NCI-H1694 (cell line): ENCODE measurements around the gene STK39.
"Not testable (repeated sequence)": the region's sequence is repeated elsewhere in the genome, so short reads cannot be mapped to it uniquely, and the experiment has no call there.

ENCODE experiments used
- DNase-seq: peaks from one replicate; lab custom pipeline; 2025; lab: John Stamatoyannopoulos, UW

STK39 gene

DNA sequence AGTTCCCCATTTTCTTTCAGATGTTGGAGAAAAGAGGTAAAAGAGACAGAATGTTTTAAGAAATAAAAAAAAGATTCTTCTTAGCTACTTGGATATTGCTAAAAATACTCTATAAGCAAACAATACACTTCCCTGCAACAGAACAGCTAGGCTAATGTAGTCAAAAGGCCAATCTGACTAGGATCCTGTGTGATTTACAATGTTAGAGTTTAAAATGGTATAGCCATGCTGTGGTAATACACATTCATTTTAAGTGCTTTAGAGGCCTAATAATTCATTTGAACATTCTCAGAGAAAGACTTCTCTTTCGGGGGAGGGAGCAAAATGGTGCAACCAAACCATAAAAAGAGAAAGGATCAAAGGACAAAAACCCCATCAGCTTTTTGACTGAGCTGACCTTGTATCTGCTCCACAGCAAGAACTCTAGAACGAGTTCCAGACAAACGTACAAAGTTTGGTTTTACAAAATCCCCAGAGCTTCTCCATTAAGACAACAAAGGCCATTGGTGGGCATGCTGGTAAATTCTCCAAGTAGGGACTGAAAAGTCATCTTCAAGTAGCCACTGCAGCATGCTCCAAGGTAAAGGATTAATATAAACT lies 200.2 kb downstream of the STK39 start:
- DNase-seq: no peak

DNA sequence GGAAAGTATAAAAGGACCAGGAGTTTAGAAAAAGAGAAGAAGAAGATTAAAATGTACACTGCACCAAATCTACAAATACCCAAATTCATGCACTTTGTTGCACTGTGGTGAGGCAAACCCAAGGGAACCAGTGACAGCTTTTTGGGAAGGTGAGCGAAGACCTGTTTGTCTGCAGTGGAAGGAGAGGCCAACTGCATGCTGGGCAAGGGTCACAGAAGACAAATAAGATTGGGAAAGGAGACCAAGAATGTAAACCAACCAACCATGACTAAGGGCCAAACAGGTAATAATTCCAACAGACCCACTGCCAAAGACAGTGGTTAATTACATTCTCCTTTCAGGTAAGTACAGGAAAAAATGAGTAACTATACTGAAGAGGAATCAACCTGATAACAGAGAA lies 202.8 kb downstream of the STK39 start:
- no peak for DNase-seq

- DNase-seq: no peak
Measured at GRCh38 chr2:168044176-168044575, 203.2 kb downstream of the STK39 start.

- not testable (repeated sequence) for DNase-seq
Measured at GRCh38 chr2:168042127-168042824, 205.1 kb downstream of the STK39 start.

GRCh38 chr2:168039881-168040280 lies 207.5 kb downstream of the STK39 start:
- no peak for DNase-seq

DNA sequence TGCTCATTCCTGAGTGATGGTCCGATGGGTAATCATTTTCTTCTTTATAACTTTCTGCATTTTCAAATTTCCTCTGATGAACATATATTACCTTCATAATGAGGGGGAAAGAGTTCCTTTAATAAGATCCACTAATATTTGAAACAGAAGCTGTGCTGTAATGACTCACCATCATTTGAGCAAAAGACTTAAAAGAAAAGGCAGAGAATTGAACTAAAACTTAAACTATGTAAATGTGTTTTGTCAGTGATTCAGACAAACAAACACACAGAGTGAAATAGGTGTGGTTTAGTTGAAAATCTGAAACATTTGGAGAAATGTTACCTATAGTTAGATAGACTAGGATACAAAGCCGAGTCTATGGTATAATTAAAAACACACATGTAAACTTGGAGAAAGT lies 209.6 kb downstream of the STK39 start:
- no peak for DNase-seq

DNA sequence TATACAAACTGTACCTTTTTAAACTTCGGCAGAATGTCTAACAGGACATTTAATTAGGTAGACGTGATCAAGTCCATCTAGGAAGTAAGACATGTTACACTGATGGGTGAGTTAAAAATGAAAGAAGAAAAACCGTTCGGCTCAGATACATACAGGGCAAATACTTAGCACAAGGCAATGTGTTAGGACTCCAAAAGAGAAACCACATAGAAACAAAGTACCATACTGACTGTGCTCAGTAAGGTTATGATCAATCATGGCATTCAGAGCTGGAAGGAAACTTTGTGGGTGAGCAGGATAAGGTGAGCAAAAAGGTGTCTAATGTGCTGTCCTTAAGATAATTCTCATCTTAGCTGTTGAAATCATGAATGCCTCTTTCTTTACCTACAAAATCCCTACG lies 211.9 kb downstream of the STK39 start:
- no peak for DNase-seq

DNA sequence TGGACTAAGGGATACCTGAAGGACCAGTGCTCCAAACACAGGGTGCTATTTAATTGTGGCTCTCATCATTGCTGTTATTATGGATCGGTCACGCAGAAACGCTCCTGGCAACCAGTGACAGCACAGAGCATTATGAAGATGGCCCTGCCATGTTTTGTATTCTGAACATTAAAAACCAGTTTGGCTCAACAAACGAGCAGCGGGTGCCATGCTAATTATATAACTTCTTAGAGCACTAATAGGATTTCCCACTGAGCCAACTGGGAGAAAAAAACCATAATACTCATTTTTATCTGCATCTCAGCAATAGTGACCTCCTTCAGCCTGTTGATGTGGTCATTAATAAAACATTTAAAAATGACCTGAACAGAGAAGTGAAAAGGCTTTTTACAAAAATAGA lies 212.8 kb downstream of the STK39 start:
- no peak for DNase-seq

DNA sequence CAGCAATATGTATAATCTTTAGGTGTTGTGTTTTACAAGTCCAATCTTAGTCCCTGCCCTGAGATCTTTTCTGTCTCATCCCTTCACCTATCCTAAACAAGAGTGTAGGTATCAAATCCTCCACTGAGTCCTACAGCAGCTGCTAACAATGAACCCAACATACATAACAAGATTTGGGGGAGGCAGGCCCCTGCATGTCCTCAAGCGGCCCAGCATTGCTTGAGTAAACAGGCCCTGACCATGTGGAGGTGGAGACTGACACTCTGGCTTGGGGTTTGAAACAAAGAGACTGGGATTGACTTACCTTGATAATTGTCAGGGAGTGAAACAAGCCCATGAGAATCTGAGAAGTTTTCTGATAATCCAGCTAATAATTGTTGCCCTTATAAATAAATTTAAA lies 213.4 kb downstream of the STK39 start:
- DNase-seq: no peak

DNA sequence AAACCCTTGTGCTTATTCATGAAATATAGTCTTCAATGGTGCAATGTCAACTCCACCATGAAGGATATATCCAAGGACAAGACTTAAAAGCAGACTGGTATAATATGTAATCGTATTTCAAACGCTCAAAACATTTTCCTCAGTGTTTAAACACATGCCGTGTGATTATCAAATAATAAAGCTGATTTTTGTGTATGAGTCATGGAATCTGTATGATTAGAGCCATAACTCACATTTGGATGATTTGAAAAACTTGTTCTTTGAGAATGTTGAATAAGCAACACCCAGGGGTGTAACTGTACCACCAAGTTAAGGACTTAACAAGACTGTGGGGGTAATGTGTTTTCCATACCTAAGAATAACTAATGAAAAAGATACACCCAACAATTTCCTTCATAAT lies 215.3 kb downstream of the STK39 start:
- no peak for DNase-seq

DNA sequence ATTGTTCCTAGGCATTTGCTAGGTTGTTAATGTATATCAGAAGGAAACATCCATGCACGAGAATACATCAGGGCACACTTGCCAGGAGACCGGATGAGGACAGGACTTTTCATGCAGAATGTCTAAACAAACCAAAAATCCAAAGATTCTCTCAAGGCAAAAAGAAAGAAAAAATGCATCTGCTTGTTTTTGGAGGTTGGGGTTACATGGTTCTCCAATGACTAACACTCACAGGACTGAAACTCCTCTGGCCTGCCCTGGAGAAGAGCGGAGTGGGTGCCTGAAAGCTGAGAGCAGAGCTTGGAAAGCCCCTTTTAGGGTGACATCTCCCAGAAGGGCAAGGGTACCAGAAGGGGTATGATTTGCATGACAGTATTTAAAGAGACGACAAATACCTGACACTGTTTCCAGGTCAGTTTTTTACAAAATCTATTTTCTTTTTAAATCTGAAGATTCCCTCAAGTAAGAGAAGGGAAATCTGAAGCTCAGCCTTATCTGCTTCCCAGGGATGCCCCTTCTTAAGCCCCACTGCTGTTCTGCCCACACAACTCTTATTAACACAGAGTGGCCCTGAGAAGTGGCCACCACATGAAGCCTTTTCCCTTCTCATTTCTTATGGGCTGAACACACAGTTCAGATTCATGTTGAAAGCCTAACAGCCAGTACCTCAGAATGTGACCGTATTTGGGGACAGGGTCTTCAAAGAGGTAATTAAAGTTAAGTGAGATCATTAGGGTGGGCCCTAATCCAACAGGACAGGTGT lies 216.4 kb downstream of the STK39 start:
- DNase-seq: no peak

GRCh38 chr2:168029071-168029470 lies 218.3 kb downstream of the STK39 start:
- no peak for DNase-seq

DNA sequence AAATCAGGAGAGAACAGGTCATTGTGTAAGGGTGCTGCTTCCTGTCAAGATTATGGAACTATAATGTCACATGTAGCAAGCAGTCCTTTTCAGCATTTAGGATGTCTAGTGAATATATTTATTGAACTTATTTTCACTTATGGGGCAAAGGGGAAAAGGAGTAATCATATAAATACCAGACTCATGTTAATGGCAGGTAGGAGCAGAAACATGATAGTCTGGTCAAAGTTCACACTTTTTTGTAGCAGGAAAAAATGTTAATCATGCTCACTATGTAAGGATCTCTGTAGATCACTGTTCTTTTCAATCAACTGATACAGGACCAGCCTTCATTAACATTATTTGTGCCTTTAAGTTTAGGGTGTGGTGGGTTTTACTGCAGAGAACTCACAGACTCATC lies 219.0 kb downstream of the STK39 start:
- DNase-seq: no peak

DNA sequence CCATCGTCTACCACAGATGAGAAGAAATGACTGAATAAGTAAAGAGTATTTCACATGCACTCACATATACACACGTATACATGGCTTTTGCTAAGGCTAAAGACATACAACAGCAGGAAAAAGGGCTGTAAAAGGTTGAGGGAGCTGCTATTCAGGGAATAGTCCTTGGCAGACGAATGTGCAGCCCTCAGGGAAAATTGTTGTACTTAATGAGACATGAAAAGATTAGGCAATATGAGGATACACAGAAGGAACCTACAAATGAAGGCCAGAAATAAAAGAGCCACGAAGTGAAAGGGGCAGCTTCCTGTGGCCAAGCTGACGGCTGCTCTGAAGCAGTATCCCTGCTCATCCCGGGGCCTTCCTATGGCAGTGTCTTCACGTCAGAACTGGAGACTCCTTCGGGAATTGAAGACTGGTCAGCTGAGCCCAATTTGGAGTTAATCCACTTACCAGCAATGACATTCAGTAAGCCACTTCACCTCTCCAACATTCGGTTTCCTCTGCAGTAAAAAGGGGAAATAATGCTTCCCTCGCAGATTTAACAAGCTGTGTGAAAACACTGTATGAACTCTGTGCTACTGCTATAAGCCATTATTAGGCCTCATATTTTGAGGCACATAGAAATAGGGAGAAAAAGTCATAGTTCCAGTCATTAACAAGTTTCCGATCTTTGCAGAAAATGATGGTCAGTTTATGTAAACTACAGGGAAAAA lies 221.8 kb downstream of the STK39 start:
- no peak for DNase-seq

GRCh38 chr2:168024459-168024858 lies 222.9 kb downstream of the STK39 start:
- no peak for DNase-seq

DNA sequence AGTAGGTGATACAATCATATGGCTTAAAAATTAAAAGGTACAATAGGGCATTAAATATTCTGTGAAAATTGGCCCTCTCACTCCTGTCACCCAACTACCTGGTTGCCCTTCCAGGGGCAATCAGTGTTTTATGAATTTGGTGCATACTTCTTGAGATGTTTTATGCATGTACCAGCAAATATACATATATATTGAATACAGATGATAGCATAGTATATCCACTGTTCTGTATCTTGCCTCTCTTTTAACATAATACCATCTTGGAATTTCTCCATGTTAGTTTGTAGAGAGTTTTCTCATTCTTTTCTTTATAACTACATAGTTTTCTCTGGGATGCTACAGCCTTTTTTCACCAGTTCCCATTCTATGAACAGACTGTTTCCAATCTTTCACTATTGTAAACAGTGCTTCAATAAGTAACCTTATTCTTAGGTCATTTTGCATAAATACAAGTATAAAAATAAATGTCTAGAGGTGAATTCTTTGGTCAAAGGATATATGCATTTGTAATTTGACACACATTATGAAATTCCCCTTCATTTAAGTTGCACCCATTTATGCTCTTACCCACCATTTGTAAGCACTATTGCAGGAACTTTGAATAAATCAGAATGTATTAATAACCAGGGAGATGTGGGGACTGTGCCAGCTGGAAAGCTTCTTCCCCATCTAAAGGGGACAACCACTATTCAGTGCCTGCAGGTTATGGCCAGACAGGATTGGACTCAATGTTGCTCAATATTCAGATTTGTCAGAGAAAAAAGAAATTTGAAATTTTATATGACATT lies 225.4 kb downstream of the STK39 start:
- DNase-seq: no peak

DNA sequence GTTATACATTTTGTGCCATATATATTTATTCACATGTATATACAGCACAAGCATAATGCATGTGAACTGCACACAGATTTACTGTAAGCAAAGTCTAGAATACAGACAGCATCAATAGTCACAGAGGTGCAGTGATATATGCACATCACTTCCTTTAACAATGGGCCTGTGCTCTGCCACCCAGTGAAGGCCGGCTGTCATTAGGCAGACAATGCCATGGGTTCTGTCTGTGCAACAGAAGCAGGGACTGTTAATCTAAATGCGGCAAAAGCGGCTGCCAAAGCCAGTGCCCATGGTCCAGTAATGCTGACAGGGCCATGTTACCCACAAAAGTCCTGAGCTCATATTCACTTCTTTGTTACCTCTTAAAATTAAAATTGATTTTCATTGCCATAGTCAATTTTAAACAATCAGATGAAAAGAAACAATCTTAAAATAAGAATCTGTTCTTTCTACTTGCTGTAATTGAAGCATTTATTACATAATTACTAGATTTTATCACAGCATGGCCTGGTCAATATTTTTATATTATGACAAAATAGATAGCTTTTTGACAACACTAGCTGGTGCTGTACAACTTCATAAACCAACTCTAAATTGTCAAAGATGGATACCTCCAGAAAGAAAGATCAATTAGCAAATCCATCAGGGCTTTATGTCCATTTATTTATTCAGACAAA lies 232.0 kb downstream of the STK39 start:
- DNase-seq: no peak

- DNase-seq: no peak
Measured at GRCh38 chr2:168009900-168010299, 237.5 kb downstream of the STK39 start.

DNA sequence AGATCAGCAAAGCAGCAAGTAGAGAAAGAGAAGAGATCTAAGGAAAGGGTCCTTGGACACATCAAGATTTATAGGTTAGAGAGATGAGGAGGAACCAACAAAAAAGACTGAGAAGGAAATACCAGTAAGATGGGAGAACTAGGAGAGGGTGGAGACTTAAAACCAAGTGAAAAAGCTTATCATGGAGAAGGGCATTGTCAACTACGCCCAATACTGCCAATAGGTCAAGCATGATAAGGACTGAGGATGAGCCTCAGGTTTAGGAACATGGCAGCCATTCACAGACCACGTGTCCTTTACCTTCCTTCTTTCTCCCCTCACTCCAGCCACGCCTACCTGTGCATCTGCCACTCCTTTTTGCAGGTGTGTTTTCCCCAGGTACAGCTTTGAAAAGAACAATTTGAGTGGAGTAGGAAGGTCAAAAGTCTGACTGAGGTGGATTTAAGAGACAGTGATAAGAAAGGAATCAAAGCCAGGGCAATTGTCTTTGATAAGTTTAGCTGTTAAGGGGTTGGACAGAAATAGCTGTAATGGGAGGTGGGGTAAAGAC lies 238.7 kb downstream of the STK39 start:
- no peak for DNase-seq

DNA sequence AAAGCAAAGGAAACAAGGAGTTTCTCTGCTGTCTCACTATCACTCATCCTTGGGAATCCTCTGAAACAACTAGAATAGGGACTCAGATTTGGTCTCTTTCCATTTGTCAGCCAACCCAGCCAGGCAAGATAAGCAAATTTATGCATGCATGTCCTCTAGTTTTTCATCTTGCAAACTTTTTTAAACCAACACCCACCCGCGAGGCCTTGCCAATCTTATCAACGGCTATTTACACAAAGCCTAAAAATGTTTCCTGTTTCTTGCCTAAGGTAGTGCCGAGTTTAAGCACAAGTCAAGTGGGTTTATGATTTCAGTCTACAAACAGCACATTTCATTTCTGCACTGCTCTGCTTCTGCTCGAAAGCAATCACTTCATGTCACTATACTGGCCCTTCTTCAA lies 240.9 kb downstream of the STK39 start:
- DNase-seq: no peak

DNA sequence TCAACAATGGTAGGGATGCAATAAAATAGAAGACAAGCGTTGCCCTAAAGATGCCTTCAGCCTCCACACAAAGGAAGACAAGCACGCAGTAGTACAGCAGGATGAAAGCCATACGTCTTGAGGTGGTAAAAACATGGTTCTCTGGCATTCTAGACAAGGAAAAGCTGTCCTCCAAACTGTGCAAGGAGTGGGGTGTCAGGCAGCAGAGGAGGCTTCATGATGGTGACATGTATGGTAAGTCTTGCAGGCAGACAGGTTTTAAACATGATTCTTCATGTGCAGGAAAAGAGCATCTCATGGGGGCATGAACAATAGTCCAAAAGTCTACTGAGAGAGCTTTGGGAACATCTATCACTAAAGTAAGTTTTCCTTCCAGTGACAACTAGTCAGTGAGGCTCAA lies 241.8 kb downstream of the STK39 start:
- DNase-seq: no peak
